IPS DF 19.7 (cell line): ENCODE measurements around the gene DOCK3.
"Not testable (repeated sequence)": the region's sequence is repeated elsewhere in the genome, so short reads cannot be mapped to it uniquely, and the experiment has no call there.

Source experiments
- DNase-seq: peaks from one replicate; pipeline ENCODE4 v3.0.0-alpha.2; 2013; ENCODE audit warnings: low read depth, low spot score

Gene DOCK3

DNA sequence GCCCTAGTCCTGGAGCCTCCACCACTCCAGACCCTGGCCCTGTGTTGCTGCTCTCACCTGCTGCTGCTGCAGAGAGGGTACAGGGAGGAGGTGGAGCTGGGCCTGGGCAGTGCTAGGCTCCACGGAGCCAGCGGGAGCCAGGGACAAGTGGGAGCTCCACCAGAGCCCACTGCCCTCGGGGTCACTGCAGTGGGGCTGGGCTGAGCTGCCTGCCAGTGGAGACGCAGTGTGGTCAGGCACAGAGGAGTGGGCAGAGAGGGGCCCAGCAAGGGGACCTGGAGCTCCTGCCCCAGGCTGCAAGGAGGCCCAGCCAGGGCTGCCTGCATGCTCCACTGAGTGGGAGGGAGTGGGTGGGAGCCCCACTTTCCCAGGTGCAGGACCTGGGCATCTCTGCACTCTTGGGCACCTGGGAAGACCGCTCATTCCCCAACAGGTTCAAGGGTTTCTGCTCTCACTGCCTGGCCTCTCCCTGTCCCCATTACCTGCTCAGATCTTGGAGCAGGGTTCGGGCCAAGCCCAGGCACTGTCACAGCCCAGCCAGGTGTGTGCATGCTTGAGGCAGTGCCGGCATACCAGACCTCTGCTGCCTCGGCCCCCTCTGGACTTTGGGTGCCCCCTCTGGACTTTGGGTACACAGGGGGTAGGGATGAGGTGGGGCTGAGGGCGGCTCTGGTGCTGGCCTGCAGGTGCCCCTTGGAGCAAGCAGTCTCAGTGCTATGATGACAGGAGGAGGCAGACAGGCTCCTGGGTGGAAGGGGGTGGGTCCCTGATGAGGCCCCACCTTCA is 308.0 kb downstream of the DOCK3 start:
- DNase-seq = no peak

GRCh38 chr3:50983887-50984286 is 309.2 kb downstream of the DOCK3 start:
- no peak for DNase-seq

GRCh38 chr3:50985893-50986292 is 311.2 kb downstream of the DOCK3 start:
- DNase-seq = no peak

GRCh38 chr3:50986726-50987125 is 312.0 kb downstream of the DOCK3 start:
- no peak for DNase-seq

DNA sequence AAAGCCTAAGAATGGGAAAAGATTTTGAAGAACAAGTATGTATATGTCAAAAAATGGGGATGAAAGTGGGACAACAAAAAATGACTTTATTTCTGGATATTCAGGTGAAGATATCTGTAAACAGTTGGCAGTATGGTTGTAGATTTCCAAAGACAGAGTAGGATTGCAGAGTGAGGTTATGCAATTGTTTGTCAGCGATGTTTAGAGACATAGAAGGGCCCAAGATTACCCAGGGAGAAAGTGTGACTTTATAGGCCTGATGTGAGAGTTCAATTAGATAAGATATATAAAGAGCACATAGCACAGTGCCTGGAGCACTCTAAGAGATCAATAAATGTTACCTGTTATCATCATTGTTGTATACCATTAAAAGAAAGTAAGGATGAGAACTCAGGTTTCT is 319.8 kb downstream of the DOCK3 start:
- no peak for DNase-seq

DNA sequence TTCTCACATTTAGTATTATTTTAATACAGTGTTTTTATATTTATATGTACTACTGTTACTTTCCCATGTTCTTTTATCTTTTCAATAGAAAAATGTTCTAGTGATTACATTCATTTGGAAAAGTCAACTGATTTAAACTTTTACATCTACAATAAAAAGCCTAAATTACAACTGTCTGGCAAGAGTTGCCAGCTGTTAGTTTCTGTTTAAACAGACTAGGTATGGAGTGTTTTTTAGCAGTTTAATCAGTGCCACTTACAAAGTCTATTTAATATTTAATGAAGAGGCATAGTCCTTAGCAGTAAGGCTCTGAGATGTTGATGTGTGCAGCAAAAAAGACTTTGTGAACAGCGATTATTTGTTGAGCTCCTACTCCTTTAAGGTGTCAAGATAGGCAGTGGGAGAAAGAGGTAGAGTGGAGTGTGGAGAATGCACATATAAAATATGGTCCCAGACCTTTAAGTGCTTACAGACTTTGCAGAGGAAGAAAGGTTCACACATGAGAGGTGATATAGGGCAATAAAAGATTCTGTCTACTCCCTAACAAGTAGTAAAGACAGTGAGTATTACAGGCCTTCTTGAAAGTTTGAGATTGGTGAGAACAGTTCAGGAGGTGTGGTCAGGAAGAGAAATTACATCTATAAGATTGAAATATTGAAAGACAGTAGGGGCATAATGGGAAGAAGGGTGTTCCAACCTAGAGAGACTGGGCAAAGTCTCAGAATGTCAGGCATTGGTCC is 320.5 kb downstream of the DOCK3 start:
- DNase-seq = no peak

- no peak for DNase-seq
These were observed 327.8 kb downstream of the DOCK3 start for GRCh38 chr3:51002495-51002894.

GRCh38 chr3:51004235-51004634 is 329.5 kb downstream of the DOCK3 start:
- DNase-seq = no peak

DNA sequence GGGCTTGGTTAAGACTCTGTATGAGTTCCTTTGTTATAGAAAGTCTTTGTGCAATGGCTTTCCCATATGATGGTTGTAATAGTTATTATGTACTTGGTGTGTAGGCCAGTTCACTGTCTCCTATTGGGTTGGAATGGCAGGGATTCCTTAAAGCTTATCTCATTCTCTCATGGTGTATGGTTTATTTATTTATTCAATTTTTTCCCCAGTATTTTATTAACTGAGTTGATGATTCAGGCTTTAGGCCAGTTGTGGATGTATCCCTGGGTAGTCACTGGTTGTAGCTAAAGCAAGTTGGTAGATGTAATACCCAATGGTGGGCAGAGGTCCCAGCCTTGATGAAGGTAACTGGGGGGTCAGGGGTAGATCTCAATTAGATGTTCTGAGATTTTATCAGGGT is 349.4 kb downstream of the DOCK3 start:
- DNase-seq = no peak

DNA sequence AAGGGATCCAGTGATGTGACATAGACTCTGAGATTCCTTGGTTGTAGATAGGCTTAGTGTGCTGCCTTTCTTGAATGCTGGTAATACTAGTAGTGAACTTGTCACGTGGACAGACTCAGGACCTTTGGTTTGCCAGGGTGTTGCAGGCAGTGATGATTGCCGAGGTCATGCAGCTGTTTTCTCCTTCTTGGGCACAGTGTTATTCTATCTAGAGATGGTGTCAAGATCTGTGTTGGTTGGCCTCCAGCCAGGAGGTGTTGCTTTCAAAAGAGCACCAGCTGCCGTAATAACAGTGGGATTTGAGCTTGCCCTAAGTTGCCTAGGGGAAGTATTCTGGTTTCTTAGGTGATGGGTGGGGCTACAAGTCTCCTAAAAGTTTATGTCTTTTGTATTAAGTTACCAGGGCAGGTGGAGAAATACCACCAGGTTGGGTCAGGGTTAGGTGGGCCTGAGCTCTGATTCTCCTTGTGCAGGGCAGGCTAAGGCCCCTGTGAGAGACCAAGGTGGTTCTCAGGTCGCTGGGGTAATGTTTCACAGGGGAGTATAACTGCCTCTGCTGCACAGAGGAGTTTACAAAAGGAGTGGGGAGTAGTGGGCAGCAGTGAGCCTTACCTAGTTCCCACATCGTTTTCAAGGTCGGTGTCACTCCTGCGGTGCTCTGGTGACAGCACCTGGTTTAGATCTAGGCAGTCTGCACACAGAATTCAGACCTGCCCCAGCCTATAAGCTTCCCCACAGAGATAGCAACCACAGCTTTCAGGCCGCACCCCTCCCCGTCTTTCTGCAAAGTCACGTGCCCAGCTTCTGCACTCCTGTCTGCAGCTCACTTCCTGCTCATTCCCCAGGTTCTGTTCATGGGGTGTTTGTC is 350.3 kb downstream of the DOCK3 start:
- DNase-seq = no peak

- DNase-seq = no peak
These were observed 356.9 kb downstream of the DOCK3 start for GRCh38 chr3:51031666-51032065.

GRCh38 chr3:51035630-51036029 is 360.9 kb downstream of the DOCK3 start:
- no peak for DNase-seq

- no peak for DNase-seq
These were observed 370.3 kb downstream of the DOCK3 start for GRCh38 chr3:51044982-51045381.

DNA sequence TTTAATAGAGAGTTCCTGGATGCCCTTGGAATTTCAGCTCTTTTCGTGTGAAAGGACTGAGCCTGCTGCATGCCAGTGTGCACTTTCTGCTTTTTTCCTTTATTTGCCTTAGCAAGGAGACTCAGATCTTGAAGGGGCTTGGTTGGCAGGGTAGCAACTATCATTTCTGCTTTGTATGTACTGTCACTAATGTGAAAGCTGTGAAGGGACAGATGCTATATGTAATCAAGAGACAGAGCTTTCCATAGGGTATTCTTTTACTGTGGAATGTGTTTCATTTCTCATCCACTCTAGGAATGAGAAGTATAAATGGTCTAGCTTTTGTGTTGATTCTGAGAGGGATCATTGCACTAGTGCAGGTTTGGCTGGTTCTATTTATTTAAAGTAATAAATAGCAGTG is 377.8 kb downstream of the DOCK3 start:
- DNase-seq = no peak

GRCh38 chr3:51057121-51057520 is 382.4 kb downstream of the DOCK3 start:
- DNase-seq = no peak

DNA sequence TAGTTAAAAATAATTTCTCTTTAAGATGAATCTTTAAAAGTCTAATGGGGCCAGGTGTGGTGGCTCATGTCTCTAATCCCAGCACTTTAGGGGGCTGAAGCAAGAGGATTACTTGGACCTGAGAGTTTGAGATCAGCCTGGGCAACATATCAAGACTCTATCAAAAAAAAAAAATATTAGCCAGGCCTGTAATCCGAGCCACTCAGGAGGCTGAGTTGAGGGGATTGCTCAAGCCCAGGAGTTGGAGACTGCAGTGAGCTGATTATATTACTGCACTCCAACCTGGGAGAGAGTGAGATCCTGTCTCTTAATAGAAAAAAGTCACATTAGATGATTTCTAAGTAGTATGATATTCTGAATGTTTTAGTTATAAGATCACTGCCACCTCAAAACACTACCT is 388.3 kb downstream of the DOCK3 start:
- no peak for DNase-seq

GRCh38 chr3:51075221-51075775 is 400.6 kb downstream of the DOCK3 start:
- DNase-seq = no peak

- no peak for DNase-seq
These were observed 407.6 kb downstream of the DOCK3 start for GRCh38 chr3:51082363-51082762.

DNA sequence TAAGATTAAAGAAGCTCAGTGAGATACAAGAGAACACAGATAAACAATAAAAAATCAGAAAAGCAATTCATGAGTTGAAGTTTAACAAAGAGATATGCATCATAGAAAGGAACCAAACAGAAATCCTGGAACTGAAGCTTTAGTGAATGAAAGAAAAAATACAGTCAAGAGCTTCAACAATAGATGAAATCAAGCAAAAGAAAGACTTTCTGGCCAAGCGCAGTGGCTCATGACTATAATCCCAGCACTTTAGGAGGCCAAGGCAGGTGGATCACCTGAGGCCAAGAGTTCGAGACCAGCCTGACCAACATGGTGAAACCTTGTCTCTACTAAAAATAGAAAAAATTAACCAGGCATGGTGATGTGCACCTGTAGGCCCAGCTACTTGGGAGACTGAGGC is 408.8 kb downstream of the DOCK3 start:
- no peak for DNase-seq

- DNase-seq = not testable (repeated sequence)
These were observed 417.4 kb downstream of the DOCK3 start for GRCh38 chr3:51092141-51092540.

- DNase-seq = not testable (repeated sequence)
These were observed 420.1 kb downstream of the DOCK3 start for GRCh38 chr3:51094838-51095237.
